HG03095 (cell line): ENCODE measurements around the gene ASB15.
"Not testable (repeated sequence)": the region's sequence is repeated elsewhere in the genome, so short reads cannot be mapped to it uniquely, and the experiment has no call there.

Source experiments
- ATAC-seq: cut with Tn5 transposase; IDR thresholded peaks from one replicate; pipeline ENCODE4 v1.9.1; 2021; ENCODE audit warnings: moderate library complexity; ENCODE audit not compliant: unreplicated experiment

ASB15 gene

DNA sequence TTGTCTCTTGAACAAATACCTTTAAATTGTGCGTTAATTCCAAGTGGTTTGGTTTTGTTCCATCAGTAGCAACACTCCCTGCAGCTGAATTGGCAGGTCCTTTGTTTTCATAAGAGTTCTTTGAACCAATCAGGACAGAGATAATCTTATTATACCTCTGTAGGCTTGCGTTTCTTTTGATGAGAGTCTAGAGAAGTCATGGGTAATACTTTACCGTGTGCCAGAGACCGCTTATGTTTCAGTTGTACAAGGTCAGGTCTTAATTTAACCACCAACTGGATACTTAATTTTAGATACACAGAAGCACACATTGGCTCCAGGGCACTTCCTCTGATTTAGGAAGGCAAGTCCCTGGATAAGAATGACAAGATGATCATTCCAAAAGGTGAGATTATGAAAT is at the start of gene ASB15:
ASB15 (plus strand) TSS at position 292 of the 400 bp plus-strand sequence. CDS start 12,682 bp downstream, outside the sequence.
- no peak for ATAC-seq

DNA sequence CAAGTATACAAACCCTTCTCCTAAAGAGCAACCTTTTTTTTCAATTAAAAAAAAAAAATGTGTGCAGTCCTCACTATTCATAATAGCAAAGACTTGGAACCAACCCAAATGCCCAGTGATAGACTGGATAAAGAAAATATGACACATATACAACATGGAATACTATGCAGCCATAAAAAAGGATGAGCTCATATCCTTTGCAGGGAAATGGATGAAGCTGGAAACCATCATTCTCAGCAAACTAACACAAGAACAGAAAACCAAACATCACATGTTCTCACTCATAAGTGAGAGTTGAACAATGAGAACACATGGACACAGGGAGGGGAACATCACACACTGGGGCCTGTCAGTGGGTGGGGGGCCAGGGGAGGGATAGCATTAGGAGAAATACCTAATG is 49.5 kb upstream of the ASB15 start:
- not testable (repeated sequence) for ATAC-seq

DNA sequence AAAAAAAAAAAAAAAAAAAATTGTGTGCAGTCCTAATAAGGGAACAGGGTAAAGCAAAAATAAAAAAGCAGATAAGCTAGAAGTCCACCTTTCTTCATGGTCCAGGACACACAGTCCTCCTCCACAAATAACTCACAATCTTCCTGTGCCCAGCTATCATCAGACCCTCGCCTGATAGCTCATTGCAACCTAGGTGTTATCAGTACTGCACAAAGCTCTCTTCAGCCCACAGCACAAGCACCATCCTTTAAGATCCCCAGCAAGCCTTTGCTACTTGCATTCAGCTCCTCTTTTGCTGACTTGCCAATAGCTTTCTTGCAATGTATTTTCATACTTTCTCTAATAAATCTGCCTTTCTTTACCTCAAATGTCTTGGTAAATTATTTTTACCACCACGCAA is 49.0 kb upstream of the ASB15 start:
- ATAC-seq = no peak

DNA sequence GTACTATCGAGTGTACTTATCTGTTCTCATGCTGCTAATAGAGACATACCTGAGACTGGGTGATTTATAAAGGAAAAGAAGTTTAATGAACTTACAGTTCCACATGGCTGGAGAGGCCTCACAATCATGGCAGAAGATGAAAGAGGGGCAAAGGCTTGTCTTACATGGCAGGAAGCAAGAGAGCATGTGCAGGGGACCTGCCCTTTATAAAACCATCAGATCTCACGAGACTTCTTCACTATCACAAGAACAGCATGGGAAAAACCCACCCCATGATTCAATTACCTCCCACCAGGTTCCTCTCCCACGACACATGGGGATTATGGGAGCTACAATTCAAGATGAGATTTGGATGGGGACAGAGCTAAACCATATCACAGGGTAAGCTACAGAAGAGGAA is 48.5 kb upstream of the ASB15 start:
- no peak for ATAC-seq

DNA sequence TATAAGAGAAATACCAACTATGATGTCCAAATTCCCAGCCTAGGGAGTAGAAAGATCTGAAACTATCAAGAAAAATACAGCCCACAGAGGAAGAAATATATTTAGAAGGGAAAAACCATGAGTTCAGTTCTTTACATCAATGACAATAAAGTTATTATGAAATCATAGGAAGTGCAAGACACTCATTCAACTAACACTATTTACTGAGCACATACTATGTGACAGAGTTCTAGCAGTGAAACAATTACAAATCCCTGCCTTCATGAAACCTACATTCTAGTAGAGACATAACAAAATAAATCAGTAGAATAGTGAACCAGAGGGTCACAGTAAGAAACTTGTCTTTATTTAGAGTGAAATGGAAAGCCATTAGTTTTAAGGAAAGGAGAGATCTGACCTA is 46.1 kb upstream of the ASB15 start:
- ATAC-seq = no peak

DNA sequence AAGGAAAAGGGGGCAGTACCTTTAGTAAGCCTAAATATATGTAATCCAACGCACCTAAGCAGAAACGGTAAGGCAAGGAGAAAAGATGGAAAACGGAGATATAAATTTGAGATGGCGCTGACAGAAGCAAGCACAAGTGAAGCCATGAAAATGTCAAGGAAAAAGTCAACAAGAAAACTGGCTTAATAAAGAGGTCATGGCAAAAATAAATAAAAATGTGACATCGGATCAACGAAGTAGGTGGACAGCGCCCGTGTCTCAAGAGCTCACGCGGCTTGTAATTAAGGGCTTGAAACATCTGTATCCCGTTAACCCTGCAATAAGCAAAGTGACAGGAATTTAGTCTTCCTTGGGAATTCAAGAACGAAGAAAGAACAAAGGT is 44.6 kb upstream of the ASB15 start:
- ATAC-seq = no peak

DNA sequence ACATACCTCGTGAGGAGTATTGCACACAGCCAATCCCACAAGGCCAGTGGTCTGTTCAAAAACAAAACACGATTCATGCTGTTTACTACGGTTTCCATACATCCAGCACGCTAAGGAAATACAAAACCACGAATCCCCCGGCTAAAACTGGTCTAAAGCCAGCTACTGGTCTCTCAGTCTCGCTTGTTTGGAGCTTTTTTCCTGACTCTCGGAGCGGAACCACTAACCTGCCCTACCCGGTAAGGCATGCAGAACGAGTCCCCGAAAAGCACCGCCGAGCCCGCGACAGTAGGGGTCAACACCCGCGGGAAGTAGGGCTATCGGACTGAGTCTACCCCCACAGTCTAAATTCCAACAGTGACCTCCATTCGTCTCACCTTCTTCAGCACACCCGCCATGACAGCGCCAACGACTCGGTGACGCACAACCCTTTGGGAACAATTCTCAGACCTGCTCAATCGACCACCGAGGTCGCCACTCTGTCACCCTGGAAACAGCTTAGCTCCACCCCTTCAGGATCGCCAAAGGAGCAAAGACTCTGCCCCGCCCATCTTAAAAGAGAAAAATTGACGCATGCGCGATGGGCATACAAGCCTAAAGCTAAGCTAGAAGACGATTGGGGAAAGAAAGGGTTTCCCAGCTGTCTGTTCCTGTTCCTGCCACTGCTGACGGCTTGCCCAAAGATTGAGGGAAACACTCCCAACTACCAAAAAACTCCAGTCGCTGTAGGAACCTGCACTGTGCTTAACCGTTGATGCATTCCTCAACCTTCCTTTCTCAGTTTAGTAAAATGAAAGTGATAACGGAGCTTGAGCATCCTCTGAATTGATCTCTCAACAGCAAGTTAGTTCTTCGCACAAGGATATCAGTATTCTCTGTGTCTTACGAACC is 44.0 kb upstream of the ASB15 start, which contains the start of gene NDUFA5:
NDUFA5 (minus strand) TSS at position 421 of the 891 bp plus-strand sequence; CDS start at position 398, 23 bp downstream.
- peak; percentile 98 for ATAC-seq

DNA sequence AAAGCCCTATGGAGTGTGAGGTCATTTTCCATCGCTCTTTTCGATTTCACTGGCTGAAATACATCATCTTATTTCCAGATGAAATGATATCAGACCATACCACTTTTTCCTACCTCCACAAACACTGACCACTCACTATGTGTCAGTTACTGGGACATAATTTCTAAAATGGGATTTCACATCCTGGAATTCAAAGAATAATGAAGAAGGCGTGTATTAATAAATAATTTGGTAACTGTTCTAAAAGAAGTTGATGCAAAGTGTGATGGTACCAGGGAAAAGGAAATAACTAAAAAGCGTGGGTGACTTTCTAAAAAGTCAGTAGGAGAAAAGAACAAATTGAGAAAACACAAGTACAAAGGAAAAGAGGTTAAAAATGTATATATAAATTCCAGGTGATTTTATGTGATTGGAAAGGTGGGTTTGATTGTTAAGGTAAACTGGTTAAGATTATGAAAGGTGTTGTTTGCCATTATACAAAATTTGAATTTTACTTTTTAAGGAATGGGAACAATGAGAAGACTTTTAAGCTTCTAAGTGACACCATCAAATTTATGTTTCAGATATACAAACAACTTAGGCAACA is 43.2 kb upstream of the ASB15 start:
- ATAC-seq = no peak

DNA sequence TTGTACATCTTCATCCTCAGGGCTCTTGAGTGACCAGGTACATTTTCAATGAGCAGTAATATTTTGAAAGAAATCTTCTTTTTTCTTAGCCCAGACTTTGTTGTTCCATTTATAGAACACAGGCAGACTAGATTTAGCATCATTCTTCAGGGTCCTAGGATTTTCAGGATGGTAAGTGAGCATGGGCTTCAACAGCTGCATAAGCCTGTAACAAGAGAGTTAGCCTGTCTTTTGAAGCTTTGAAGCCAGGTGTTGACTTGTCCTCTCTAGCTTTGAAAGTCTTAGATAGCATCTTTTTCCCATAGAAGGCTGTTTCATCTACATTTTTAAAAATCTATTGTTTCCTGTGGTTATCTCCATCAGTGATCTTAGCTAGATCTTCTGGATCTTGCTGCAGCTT is 39.5 kb upstream of the ASB15 start:
- no peak for ATAC-seq

DNA sequence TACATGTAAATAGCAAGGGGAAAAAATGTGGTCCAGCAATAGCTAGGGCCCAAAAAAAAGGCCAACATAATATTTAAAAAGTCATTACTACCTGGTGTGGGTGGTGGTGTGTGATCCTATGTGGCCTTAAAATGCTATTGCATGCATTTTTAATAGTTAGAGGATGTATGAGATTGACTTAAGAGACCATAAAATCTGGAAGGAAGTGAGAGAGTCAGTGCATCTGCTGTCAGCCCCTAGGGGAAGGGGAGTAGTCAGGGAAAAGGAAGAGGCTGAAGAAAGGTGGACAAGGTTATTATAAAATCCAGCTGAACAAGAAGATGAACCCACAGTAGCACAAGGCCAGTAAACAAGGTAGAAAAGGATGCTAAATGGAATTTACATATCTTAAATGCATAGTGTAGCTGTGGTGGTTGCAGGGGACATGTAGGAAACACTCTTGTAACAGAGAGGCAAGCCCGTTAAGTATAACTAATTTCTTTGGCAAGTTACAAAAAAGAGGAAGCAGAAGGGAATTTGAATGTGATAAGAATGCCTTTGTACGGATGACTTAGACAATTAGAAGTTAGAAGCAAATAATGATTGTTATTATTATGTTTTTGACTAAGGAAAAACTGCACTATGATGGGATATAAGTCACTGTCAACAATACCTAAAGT is 32.1 kb upstream of the ASB15 start:
- ATAC-seq = no peak

DNA sequence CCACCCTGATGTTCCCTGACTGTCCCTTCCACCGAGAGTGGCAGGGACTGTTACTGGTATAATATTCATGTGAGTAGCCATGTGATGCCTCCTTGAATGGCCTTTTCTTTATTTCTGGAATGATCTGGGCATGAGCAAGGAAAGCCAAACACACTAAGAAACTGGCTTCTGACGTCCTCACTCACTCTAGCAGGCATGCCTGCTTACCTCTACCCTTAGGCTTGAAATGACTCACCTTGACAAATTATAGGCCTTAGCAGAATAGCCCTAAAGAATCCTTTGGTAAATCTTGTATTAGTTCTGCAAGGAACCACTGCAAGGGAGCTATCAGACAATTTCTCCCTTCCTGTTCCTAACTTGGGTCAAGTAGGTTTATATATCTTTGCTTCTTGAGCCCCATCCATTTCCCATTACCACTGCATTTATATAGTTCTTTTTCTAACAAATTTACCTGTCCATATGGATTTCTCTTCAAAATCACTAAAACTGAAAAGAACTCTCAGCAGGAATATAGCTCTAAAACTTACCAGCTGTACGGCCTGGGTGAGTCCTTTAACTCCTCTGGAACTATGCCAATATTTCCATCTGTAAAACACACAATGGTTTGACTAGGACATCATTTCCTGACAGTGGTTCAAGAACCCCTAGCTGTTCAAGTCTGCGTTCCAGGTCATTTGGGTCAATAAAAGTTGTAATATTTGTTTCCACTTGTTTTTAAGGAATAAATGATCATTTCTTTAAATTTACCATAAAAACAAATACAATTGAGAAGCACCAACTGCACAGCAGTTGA is 31.0 kb upstream of the ASB15 start:
- ATAC-seq = no peak

DNA sequence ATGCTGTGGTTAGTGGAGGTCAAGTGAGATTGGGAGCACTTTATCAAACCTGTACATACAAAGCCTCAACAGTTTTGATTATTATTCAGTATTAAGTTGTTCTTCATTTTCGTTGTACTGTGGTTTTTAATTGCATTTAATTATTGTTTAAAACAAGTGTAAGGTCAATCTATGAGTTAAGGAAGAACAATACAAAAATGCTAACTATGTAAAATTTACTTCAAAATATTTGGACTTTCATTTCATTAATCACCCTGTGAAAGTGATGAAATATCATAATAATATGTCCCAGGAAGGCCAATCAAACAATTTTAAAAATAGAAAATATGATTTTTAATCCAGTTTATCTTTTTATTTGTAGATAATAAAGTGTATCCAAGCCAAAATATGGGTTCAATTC is 30.4 kb upstream of the ASB15 start:
- ATAC-seq = no peak

DNA sequence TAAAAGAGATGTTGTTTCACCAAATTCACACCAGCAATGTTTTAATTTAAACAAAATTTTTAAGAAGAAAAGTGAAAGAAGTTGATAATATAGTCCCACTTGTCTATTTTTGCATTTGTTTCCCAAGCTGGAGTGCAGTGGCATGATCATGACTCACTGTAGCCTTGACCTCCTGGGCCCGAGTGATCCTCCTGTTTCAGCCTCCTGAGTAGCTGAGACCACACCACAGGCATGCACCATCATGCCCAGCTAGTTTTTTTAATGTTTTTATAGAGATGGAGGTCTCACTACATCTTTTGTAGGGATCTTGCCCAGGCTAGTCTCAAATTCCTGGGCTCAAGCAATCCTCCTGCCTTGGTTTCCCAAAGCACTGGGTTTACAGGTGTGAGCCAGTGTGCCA is 29.9 kb upstream of the ASB15 start:
- no peak for ATAC-seq

DNA sequence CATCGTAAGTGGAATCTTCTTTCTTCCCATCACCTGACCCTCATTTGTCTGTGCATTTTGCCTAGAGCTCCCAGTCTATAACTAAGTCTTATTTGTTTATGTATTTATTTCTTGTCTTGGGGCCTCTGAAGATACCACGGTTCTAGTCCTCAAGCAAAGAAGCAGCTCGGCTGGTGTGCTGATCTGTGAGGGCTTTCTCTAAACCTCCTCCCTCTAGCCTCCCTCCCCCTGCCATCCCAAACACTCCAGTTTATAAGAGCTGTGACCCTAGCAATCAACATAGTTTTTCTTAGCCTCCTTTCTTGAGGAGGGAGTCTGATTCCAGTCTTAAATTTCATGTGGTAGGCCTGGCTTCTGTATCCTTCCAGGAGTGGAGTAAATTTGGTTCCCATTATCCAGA is 28.3 kb upstream of the ASB15 start:
- ATAC-seq = no peak

DNA sequence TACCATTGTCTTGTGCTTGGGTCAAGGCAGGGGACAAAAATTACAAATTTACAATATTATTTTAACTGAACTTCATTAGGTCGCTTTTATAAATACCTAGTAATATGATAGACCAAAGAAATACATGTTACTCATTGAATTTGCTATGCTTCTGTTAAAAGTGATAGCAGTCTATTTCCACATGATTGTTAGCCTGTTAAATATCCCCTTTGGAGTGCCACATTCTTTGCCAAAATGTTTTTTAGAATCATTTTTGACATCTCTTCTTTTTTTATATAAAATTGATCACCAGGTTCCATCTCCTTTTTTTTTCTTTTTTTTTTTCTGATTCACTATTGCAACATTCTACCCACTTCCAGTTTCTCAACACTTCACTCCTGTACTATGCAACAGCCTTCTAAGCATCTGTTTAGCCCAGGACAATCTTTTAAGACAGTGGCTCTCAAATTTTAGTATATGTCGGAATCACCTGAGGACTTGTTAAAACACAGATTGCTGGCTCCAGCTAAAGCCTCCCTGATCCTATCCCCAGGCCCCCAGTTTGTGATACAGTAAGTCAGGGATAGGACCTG is 27.6 kb upstream of the ASB15 start:
- no peak for ATAC-seq

DNA sequence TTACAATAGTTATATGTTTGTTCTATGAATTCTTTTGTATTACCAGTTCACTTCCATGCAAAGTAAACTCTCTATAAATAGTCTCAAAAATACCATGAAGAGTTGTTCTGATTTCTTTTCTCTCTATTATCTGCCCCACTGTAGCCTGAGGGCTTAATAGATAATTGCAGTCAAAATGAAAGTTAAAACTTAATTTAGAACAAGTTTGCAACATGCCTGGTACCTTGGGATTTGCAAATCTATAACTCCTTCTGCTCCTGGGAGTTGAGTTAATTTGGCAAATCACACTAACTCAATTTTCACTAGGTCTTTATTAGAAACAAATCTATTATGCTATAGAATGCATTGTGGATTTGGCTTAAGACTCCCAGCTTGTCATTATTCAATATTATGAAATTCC is 22.2 kb upstream of the ASB15 start:
- no peak for ATAC-seq

DNA sequence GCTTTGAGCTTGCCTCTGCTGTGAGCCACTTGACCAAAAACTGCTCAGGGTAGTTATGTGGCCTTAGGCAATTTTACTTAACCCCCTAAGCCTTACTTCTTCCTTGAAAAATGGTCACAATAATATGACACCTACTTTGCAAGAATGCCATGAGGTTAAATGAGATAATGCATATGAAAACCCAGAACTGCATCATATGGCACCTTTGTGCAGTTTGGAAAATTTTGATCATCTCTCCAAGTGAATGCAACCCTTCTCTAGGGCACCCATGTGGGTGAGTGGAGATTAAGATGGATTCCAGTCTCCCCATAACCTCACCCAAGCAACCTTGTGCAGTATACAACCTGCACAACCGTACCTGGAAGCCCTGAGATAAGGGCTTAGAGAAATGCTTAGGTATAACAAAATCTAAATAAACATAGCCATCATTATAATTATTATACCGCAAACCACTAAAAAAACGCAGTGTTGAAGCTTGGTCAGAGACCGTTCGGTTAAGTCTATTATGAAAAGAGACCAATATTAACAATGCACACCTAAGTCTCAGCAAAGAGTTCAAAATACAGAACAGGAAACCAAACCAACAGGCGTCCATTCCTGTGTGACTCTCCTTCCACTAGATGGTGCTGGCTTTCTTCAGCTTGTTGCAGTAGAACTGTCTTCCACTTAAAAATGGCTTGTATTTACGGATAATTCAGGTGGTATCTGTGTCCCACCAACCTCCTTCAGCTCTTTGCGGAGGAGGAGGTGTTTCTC is 21.0 kb upstream of the ASB15 start:
- ATAC-seq = peak; percentile 79

DNA sequence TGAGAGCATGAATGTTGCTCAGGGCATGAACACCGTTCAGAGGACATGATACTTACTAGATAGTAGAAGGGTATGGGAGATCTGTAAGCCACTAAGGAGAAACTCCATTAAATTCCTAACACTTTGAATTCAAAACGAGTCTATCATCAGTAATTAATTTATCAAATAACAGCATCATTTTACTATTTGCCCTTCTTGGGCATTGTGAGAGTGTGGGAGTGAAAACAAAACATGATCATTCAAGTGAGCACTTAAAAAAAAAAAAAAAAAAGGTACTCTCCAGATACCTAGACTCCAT is 20.5 kb upstream of the ASB15 start:
- ATAC-seq = no peak

DNA sequence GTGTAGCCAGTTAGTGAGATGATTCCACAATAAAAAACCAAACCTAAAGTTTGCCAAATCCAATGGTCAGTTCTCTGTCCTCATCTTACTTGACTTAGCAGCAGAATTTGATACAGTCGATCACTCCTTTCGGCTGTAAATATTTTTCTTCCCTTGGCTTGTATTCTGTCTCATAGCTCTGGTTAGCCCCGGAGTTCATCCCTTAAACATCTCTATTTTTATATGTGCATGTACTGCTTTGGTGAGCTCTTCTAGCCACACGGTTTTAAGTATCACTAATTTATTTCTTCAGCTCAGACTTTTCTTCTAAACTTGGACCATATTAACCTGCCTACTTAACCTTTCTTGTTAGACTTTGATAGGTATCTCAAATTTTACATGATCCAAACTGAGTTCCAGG is 17.8 kb upstream of the ASB15 start:
- ATAC-seq = no peak

DNA sequence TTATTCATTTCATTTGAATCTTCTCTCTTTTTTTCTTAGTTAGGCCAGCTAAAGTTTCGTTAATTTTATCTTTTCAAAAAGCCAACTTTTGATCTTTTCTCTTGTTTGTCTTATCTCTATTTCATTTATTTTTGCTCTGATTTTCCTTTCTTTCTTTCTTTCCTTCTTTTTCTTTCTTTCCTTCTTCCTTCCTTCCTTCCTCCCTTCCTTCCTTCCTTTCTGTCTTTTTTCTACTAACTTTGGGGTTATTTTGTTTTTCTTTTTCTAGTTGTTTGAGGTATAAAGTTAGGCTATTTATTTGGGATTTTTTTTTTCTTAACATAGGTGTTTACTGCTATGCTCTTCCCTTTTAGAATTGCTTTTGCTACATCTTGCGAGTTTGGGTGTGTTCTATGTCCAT is 13.2 kb upstream of the ASB15 start:
- ATAC-seq = no peak
